ENCODE data around the gene ZSCAN29. TPM values are rescaled to one million over a fixed set of nuclear protein-coding genes. Genes with fewer than 3 reads are reported as not detected.

Gene ZSCAN29
- total RNA-seq, 1 experiment from 2014 or later, result 20.1 TPM

DNA sequence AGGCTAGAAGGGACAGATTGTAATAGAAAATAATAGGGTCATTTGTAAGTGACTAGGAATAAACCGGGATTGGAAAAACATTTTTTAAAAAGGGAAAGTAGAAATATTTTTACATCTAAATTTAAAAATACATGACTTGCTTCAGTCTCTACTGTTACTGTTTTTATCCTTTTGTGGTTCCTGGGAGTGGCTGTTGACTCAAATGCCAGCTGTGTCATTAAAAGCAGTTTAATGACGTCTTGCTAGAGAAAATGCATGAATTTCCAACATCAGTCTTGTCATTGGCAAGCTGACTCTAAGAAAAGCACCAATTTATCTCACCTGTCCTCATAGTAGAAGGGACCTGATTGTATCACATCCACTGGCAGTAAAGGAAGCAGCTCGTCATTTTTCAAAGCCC is 23.7 kb downstream of the ZSCAN29 start:
- no peak for DNase-seq (ENCODE audit: low read depth)

DNA sequence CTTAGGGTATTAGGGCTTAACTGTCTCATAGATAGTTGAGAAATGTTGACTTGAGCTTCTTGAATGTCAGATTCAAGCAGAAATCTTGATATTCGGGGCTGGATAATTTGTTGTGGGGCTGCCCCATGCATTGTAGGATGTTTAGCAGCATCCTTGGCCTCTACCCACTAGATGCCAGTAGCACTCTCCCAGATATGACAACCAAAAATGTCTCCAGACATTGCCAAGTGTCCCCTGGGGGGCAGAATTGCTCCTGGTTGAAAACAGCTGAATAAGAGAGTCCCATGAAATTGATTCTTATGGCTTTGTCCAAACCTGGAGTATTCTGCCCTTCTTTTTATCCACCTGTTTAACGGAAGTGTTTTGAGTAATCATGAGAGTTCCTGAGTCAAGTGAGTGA is 24.5 kb downstream of the ZSCAN29 start:
- no peak for DNase-seq (ENCODE audit: low read depth)

GRCh38 chr15:43330780-43331087 is 40.1 kb downstream of the ZSCAN29 start:
- no peak for DNase-seq (ENCODE audit: low read depth)

DNA sequence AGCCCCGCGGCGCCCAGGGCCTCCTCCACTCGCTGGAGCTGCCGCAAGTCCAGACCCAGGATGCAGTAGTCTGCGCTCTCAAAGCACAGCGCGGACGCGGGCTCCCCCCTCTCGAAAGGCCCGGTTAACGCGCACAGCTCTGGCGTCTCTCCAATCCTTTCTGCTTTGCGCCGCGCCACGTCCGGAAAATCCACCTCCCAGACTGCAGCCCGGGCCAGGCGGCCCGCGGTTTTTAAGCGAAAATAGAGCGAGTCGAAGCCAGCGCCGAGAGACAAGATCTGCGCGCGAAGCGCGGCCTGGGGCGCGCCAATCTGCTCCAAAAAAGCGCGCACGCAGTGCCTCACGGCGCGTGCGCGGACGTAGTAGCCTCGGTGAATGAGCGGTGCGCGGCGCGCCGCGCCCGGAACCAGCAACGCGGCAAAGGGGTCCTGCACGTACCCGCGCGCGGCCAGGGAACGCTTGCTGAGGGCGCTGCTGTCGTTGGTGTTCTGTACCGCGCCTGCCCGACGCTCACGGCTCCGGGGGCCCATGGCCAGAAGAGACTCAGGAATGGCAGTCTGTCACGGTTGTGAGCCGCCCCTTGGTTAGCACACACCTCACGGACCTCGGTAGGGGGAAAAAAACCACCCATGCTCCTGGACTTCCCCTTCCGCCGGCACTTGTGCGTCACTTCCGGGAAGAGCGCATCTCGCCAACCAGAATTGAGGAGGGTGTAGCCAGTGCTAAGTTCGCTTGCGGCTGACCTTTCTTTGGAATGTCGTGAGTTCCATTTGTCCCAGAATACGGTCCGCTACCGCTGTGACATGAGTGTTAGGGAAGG is 40.7 kb downstream of the ZSCAN29 start, which contains the start of gene LCMT2:
Gene LCMT2 (minus strand): TSS at position 614 of the 820 bp plus-strand sequence. CDS start 84 bp downstream, at position 530.
- peak; percentile 96 for DNase-seq (ENCODE audit: low read depth)

GRCh38 chr15:43329217-43329959 is 41.5 kb downstream of the ZSCAN29 start:
- DNase-seq (ENCODE audit: low read depth), result peak; percentile 32

- DNase-seq (ENCODE audit: low read depth), result no peak
Observed at GRCh38 chr15:43325039-43325684, 45.7 kb downstream of the ZSCAN29 start.

DNA sequence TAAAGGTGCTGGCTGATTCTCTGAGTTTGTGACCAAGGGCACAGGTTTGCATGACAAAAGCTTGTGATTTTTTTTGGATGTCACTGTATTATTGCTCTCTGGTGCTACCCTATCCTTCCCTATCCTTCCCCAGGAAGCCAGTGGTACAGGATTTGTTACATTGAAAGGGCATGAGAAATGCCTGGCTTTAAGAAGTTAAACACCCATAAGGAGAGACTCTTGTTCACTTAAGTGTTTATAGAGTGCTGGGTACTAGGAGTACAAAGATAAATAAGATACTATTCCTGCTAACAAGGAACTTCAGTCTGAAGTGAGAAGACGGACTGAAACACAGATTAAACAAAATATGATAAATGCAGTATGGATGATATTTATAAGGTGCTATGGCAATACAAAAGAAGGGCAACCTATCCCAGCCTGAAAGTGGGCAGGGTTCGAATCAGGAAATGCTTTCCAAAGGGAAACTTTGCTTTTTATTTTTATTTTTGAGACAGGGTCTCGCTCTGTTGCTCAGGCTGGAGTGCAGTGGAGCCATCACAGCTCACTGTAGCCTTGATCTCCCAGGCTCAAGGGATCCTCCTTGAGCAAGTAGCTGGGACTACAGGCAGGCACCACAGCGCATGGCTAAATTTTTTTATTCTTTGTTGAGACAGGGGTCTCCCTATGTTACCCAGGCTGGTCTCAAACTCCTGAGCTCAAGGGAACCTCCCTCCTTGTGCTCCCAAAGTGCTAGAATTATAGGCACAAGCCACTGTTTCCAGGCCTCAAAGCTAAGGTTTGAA is 51.7 kb downstream of the ZSCAN29 start:
- DNase-seq (ENCODE audit: low read depth), result no peak

DNA sequence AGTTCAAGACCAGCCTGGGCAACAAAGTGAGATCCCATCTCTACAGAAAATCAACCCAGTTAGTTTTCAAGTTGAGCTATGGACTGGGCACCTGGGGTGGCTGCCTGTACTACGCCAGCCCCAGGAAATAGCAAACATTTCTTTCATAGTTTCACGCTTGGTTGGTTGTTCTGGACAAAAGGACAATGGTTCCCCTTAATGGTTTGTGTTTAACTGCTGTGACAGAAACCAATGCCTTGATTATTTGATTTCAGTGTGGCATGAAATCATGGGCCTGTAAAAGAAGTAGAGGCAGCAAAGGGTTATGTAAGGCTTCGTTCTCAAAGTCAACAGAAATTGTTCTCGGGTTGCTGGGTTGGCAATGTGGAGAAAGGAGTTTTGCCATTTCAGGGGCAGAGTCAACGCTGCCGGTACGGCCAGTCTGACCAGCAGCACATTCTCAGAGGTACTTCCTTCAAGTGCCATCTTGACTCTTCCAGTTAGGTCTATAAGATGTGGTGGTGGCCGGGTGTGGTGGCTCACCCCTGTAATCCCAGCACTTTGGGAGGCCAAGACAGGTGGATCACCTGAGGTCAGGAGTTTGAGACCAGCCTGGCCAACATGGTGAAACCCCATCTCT is 53.2 kb downstream of the ZSCAN29 start:
- no peak for DNase-seq (ENCODE audit: low read depth)

DNA sequence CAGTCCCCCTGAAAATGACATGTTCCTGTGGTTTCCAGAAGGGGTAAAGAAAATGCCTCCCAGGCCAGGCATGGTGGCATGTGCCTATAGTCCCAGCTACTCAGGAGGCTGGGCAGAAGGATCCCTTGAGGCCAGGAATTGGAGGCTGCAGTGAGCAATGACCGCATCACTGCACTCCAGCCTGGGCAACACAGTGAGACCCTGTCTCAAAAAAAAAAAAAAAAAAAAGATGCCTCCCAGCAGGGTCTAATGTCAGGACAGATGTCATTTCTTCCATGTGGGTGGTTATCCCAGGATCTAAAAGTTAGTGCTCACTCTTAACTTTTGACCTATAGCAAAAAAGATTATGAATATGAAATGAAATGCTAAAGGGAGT is 53.9 kb downstream of the ZSCAN29 start:
- no peak for DNase-seq (ENCODE audit: low read depth)

DNA sequence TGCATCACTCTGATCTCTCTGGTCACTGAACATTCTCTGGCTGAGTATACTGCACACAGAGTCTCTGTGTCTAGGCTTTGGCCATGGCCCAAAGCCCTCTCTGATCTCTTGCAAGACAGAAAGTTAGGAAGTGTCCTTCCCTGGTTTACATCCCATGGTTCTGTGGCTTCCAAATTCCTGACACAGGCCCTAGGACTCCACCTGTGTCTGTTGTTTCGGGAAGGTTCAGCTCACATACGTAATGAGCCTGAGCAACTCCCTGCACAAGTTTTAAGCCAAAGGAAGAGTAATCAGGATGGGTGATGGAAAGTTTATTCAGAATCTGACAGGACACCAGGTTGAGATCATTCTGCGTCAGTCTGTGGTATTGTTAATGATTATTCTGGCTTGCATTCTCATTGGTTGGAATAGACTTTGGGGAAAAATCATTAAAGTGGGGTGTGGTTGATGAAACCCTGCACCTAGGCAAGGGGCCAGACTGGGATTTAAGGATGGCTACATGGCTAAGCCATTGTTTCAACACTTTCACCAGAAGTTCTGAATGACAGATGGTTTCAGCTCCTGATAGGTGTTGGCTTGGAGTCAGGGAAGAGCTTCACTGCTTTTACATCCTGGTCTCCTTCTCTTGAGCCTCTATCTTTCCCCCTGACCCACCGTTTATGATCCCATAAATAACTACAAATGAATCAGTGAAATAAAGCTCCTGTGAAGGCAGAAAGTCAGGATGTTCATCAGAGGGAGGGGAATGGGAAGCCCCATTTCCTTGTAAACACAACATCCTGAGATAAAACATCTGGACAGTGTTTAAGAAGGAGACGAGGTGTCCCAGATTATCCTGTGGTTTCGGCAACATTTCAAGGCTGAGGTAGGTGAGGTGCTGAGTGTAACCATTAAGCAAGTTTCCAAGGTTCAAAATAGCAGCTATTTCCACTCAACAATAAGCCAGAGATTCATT is 54.5 kb downstream of the ZSCAN29 start:
- no peak for DNase-seq (ENCODE audit: low read depth)

DNA sequence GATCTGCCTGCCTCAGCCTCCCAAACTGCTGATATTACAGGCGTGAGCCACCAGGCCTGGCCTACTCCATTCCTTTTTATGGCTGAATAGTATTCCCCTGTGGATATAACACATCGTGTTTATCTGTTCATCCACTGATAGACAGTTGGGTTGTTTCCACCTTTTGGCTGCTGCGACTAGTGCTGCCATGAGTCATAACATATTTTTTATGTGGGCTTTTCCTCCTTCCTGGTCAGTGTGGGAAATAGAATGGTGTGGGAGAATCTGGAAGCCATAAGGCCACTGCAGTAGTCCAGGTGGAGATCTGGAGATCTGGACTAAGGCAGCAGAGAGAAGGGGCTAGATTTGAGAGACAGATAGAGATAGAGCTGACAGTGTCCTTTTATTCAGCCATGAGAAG is 56.7 kb downstream of the ZSCAN29 start:
- no peak for DNase-seq (ENCODE audit: low read depth)

DNA sequence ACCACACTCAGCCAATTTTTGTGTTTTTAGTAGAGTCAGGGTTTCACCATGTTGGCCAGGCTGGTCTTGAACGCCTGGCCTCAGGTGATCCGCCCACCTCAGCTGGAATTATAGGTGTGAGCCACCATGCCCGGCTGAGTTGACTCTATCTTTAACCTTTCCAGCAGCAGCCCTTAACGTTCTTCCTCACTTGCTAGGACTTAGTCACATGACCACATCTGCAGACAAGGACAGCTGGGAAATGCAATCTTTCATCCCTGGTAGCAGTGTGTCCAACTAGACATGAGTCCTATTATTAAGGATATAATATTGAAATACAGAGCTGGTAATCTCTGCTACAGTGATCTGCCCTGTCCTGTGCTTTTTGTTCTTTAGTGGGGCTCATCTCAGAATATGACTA is 58.5 kb downstream of the ZSCAN29 start:
- DNase-seq (ENCODE audit: low read depth), result no peak

Other genes starting within 250 kb of the ZSCAN29 start
- 10.1 and 18.6 TPM in 2 replicates for gene TMEM62, start 237.5 kb downstream of the ZSCAN29 start, total RNA-seq (2014; rRNA removed; shearing (Covaris generic))
- 38.5 and 59.3 TPM in 2 replicates for gene CCNDBP1, start 185.6 kb downstream of the ZSCAN29 start, total RNA-seq (2014; rRNA removed; shearing (Covaris generic))
- gene EPB42, start 150.0 kb downstream of the ZSCAN29 start, total RNA-seq (2014; rRNA removed; shearing (Covaris generic)), result not detected in 2 replicates
- 0.51 TPM in 1 of 2 replicates, not detected in the other for gene TGM5, start 104.1 kb downstream of the ZSCAN29 start, total RNA-seq (2014; rRNA removed; shearing (Covaris generic))
- not detected in 2 replicates for gene TGM7, start 68.8 kb downstream of the ZSCAN29 start, total RNA-seq (2014; rRNA removed; shearing (Covaris generic))
- gene LCMT2, start 40.5 kb downstream of the ZSCAN29 start, total RNA-seq (2014; rRNA removed; shearing (Covaris generic)), result 7.2 and 11.8 TPM in 2 replicates
- 12.7 and 13.2 TPM in 2 replicates for gene TUBGCP4, start 58 bp upstream of the ZSCAN29 start, total RNA-seq (2014; rRNA removed; shearing (Covaris generic))
- gene TP53BP1, start 122.1 kb upstream of the ZSCAN29 start, total RNA-seq (2014; rRNA removed; shearing (Covaris generic)), result 30.6 TPM in 2 replicates
- gene MAP1A, start 146.6 kb upstream of the ZSCAN29 start, total RNA-seq (2014; rRNA removed; shearing (Covaris generic)), result 2.7 and 3.2 TPM in 2 replicates
- 6.5 and 10.6 TPM in 2 replicates for gene PPIP5K1, start 219.2 kb upstream of the ZSCAN29 start, total RNA-seq (2014; rRNA removed; shearing (Covaris generic))
- 3.4 and 6.5 TPM in 2 replicates for gene CKMT1B, start 223.0 kb upstream of the ZSCAN29 start, total RNA-seq (2014; rRNA removed; shearing (Covaris generic))
- not detected in 2 replicates for gene STRC, start 247.8 kb upstream of the ZSCAN29 start, total RNA-seq (2014; rRNA removed; shearing (Covaris generic))

All from Daoy (cell line).